ENCODE results near the gene NHLRC3. TPM values are rescaled to one million over a fixed set of nuclear protein-coding genes. Genes with fewer than 3 reads are reported as not detected.

The NHLRC3 gene
- total RNA-seq, 2 donors from 2014 or later = 26.6 to 40.8 TPM

Other genes with a start within 250 kb of the NHLRC3 start
- under 1 TPM; 0.12 to 0.25 TPM for gene STOML3, start 47.6 kb upstream of the NHLRC3 start, total RNA-seq
- 10 to 100 TPM; 35.3 to 64.8 TPM for gene PROSER1, start 367 bp upstream of the NHLRC3 start, total RNA-seq

All from left colon (tissue), 2 donors.